Mucosa of descending colon (tissue), 3 donors: Measurements from ENCODE around the gene STC2. TPM values are rescaled to one million over a fixed set of nuclear protein-coding genes. Genes with fewer than 3 reads are reported as not detected.
"Not testable (repeated sequence)": the region's sequence is repeated elsewhere in the genome, so short reads cannot be mapped to it uniquely, and the experiment has no call there.

ENCODE experiments used
- ATAC-seq: fragments of 200-7000 bp; cut with Tn5 transposase; one replicate; pipeline ENCODE4 v1.9.1; 2020; ENCODE audit warnings: mild to moderate bottlenecking, moderate library complexity
- DNase-seq, 3 donors: peaks; one replicate each; pipeline ENCODE4 v3.0.0-alpha.2; 2020
- H3K36me3 ChIP-seq: fragments of 200-600 bp; one replicate; pipeline ENCODE4 v1.8.0; 2021; ENCODE audit warnings: low read depth, mild to moderate bottlenecking
- H3K4me1 ChIP-seq: fragments of 200-600 bp; one replicate; pipeline ENCODE4 v1.8.0; 2021; ENCODE audit warnings: low read depth, mild to moderate bottlenecking
- H3K4me3 ChIP-seq: fragments of 200-600 bp; one replicate; pipeline ENCODE4 v1.8.0; 2021; ENCODE audit warnings: mild to moderate bottlenecking
- H3K9me3 ChIP-seq: fragments of 200-600 bp; one replicate; pipeline ENCODE4 v1.8.0; 2021; ENCODE audit warnings: mild to moderate bottlenecking
- intact Hi-C, 2 donors: fragments of 100-400 bp; cut with DNase I in 1 of 2; cut with micrococcal nuclease in 1 of 2; formaldehyde crosslinking; loops; one replicate each; pipeline versions ENCODE4 v1.11.0 to v1.11.1; 2022; cut with DNase I, micrococcal nuclease
- total RNA-seq, 3 donors: library from RNA; stranded (reverse); fragmentation: NEBNext Ultra II Directional in 2 of 3; extraction: Animal tissue kit (Norgen Biotek cat#: 25700) in 2 of 3; gene quantifications; one replicate each; pipeline versions ENCODE4 v1.2.1 to v1.2.4, GENCODE V29; 2021 to 2023
- TF ChIP-seq, protein P1 (sequence below): fragments of 200-600 bp; IDR thresholded peaks from one replicate; pipeline ENCODE4 v1.8.0; 2022; ENCODE audit warnings: antibody characterized with exemption, mild to moderate bottlenecking
- donor health status: DM: no; HTN: no; CAD: no; lungs with moderate emphysema.
- donor health status: DM: no; HTN: no; CAD: no.
- donor health status: DM: no; HTN: yes; CAD: no.

The STC2 gene
- total RNA-seq, 3 donors from 2014 or later: 0.26 to 3.4 (median 1.4) TPM

DNA sequence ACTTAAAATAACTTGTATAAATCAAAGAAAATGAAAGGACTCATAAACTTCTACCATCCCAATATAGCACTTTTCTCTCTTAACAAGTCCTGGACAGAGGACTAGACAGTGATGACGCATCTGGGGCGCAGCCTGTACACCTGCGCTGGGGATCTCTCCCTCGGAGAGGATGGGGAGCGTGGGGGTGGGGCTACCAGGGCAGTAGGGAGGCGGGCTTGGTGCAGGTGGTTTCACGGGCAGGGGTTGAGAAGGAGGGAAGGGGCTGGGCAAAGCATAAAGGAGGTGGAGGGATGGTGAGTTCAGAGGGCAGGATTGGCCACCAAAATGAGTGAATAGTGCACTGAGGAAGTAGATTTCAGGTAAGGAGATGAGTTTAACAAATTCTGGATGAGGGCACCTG, 41.1 kb downstream of the STC2 start:
- no peak for DNase-seq
- Histone ChIP-seq H3K4me3 (no peak overlapping the region), H3K9me3 (no peaks in the 10 kb centered on the region), H3K36me3 (no peaks in the 10 kb centered on the region), H3K4me1 (peaks cover 4% of the 10 kb centered on the region)
- no peak for ATAC-seq
- TF ChIP-seq, protein P1, sequence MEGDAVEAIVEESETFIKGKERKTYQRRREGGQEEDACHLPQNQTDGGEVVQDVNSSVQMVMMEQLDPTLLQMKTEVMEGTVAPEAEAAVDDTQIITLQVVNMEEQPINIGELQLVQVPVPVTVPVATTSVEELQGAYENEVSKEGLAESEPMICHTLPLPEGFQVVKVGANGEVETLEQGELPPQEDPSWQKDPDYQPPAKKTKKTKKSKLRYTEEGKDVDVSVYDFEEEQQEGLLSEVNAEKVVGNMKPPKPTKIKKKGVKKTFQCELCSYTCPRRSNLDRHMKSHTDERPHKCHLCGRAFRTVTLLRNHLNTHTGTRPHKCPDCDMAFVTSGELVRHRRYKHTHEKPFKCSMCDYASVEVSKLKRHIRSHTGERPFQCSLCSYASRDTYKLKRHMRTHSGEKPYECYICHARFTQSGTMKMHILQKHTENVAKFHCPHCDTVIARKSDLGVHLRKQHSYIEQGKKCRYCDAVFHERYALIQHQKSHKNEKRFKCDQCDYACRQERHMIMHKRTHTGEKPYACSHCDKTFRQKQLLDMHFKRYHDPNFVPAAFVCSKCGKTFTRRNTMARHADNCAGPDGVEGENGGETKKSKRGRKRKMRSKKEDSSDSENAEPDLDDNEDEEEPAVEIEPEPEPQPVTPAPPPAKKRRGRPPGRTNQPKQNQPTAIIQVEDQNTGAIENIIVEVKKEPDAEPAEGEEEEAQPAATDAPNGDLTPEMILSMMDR: no peak
- intact Hi-C loops: no loop called here

DNA sequence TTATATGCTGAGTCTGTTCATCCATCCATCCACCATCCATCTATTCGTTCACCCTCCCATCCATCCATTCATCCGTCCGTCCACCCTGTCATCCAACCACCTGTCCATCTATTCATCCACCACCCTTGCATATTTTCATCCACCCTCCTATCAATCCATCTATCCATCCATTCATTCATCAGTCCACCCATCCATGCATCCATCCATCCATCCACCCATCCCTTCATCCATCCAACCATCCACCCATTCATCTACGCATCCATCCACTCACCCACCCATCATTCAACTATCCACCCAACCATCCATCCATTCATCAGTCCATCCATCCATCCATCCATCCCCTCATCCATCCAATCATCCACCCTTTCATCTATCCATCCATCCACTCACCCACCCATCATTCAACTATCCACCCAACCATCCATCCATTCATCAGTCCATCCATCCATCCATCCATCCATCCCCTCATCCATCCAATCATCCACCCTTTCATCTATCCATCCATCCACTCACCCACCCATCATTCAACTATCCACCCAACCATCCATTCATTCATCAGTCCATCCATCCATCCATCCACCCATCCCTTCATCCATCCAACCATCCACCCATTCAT, 43.8 kb downstream of the STC2 start:
- ATAC-seq, DNase-seq, H3K4me1 ChIP-seq, H3K4me3 ChIP-seq, H3K9me3 ChIP-seq, H3K36me3 ChIP-seq, intact Hi-C loops: not testable (repeated sequence)

DNA sequence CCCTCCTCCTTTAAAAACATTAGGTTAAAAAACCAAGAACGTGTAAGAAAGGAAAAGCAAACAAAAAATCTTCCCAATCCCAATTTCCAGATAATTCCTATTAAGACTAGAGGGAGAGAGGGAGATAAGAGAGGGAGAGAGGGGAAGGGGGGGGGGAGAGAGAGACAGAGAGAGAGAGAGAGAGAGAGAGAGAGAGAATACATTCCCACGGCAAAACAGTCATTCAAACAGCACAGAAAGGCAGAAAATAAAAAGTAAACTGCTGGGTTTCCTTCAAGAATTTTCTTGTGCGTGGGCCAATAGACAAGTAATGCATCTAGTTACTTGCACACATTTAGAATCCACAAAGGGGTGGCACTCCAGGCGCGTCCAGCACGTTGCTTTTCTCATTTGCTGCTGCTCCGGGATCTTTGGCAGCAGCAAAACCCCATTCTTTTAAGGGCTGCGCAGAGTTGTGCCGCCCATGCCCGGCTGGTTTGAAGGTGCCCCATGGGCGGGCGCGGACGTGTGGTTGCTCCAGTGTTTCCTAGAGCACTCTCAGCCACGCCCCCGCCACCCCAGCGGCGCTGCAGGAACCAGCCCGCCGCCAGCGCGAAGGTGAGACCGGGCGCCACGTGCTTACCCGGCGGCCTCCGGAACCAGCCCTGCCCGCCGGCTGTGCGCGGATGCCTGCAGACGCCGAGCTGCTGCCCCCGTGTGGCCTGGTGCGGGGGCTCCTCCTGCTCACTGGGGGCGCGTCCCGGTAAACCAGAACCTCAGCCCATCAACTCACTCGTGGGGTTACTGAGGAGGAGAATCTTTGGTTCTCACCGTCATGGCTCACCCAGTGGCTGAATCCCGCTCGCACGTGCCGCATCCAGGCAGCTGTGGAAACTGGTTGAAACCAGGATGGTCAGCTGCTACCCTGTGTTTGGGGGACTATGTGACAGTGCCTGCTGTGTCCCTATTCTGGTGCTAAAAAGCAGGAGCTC, 44.6 kb downstream of the STC2 start:
- ATAC-seq (peak; percentile 97), DNase-seq (peak; percentile 68 to 77 (median 77))
- Histone ChIP-seq H3K36me3 (no peaks in the 10 kb centered on the region), H3K9me3 (no peaks in the 10 kb centered on the region), H3K4me1 (peaks cover 4% of the 10 kb centered on the region), H3K4me3 (no peak overlapping the region)
- intact Hi-C loops: no loop called here
- TF ChIP-seq, protein P1: no peak

DNA sequence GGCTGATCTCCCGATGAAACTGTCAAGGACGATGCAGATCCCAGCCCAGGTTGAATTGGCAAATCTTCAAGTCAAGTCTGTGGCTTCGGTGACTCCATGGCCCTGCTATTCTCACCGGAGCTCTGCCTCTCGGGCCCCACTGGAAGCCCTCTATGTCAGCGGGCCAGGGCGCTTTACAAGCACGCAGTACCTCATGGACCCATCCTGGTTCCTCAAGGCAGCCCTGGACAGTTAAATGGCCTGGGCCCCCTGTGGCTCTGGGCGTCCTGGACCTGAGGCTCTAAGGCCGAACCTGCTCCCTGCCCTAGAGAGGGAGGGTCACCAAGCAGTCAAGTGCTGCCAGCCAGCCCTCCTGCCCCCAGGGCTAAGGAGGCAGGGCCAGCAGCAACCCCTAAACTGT, 45.3 kb downstream of the STC2 start:
- Histone ChIP-seq H3K4me1 (peaks cover 4% of the 10 kb centered on the region), H3K9me3 (no peaks in the 10 kb centered on the region), H3K36me3 (no peaks in the 10 kb centered on the region), H3K4me3 (no peak overlapping the region)
- TF ChIP-seq, protein P1: no peak
- ATAC-seq: no peak
- intact Hi-C loops: no loop called here
- DNase-seq: no peak

DNA sequence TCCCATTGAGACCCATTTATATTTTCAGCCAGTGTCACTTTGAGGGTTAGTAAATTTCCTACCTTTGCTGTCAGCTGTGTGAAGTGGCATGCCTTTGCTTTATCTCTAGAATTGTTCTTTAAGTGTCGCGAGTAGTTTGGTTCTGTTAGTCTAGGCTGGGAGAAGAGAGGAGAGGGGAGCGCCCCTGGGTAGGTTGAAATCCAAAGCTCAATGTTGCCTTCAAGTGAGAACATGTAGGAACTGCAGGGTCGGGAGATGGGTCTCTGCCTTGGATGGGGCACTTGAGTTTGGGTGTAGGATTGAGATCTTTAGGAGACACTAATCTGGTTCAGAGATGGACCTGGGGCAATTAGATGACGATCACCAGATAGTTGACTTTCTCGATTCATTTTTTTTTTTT, 46.3 kb downstream of the STC2 start:
- intact Hi-C loops: no loop called here
- no peak for ATAC-seq
- Histone ChIP-seq H3K4me1 (peaks cover 4% of the 10 kb centered on the region), H3K4me3 (no peak overlapping the region), H3K36me3 (no peaks in the 10 kb centered on the region), H3K9me3 (no peaks in the 10 kb centered on the region)
- no peak for DNase-seq
- TF ChIP-seq, protein P1: no peak

DNA sequence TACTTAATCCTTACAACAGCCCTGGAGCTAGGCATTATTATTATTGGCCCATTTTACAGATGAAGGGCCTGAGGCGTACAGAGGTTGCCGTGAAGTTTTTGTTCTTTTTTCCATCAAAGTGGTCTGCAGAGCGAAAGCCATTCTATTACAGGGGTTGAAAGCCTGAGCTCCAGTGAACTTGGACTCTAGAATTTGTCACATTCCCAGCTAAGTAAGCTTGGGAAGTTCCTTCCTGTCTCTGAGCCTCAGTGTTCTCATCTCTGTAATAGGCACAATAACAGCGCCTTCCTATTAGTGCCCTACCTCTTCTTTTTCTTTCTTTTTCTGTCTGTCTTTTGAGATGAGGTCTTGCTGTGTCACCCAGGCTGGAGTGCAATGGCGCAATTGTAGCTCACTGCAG, 49.0 kb downstream of the STC2 start:
- H3K4me3 ChIP-seq: no peak overlapping the region
- no peak for ATAC-seq
- H3K36me3 ChIP-seq: no peaks in the 10 kb centered on the region
- TF ChIP-seq, protein P1: no peak
- no peaks in the 10 kb centered on the region for H3K9me3 ChIP-seq
- intact Hi-C loops: no loop called here
- no peak for DNase-seq
- peaks cover 4% of the 10 kb centered on the region for H3K4me1 ChIP-seq
